Mammary epithelial cell (primary cell): Measurements from ENCODE around the gene ADGRL3.

ENCODE experiments used
- EZH2 ChIP-seq: IDR thresholded peaks from 2 replicates; pipeline ENCODE4 v1.6.1; 2012; ENCODE audit warnings: low read length, inconsistent platforms, borderline replicate concordance
- TF ChIP-seq, protein P1 (sequence below), 2 donors: IDR thresholded peaks in 1 of 2; conservative IDR thresholded peaks in 1 of 2; 2 replicates each; pipeline ENCODE4 v1.5.1; 2011 to 2012; ENCODE audit warnings: inconsistent platforms in 2 of 2, low read length in 2 of 2, mild to moderate bottlenecking in 2 of 2, control low read depth in 1 of 2, low read depth in 1 of 2; ENCODE audit not compliant: insufficient read depth in 1 of 2; ENCODE audit errors: extremely low read depth in 1 of 2

- TF ChIP-seq, protein P1, sequence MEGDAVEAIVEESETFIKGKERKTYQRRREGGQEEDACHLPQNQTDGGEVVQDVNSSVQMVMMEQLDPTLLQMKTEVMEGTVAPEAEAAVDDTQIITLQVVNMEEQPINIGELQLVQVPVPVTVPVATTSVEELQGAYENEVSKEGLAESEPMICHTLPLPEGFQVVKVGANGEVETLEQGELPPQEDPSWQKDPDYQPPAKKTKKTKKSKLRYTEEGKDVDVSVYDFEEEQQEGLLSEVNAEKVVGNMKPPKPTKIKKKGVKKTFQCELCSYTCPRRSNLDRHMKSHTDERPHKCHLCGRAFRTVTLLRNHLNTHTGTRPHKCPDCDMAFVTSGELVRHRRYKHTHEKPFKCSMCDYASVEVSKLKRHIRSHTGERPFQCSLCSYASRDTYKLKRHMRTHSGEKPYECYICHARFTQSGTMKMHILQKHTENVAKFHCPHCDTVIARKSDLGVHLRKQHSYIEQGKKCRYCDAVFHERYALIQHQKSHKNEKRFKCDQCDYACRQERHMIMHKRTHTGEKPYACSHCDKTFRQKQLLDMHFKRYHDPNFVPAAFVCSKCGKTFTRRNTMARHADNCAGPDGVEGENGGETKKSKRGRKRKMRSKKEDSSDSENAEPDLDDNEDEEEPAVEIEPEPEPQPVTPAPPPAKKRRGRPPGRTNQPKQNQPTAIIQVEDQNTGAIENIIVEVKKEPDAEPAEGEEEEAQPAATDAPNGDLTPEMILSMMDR (conservative IDR thresholded peaks at IDR 0.05 in 1 of 2, IDR thresholded peaks at IDR 0.05 in 1 of 2; ENCODE audit: extremely low read depth in 1 of 2, insufficient read depth in 1 of 2, low read depth in 1 of 2, low read length in 2 of 2), result no peak
- TF ChIP-seq EZH2, result no peak
Measured at GRCh38 chr4:61426229-61426628, 226.1 kb downstream of the ADGRL3 start.
